Stimulated activated naive CD8-positive, alpha-beta T cell treated with anti-CD3 and anti-CD28 coated beads, Interleukin-15, Interleukin-2, amounts not matched to agents 100 U/mL and 50 U/mL, for 24 hours (primary cell): Measurements from ENCODE around the gene ANXA3.
"Not testable (repeated sequence)": the region's sequence is repeated elsewhere in the genome, so short reads cannot be mapped to it uniquely, and the experiment has no call there.

Source experiments
- ATAC-seq: fragments of 150-1000 bp; cut with Tn5 transposase; one replicate; pipeline ENCODE4 v1.10.0; 2021
- DNase-seq: peaks from one replicate; pipeline ENCODE4 v3.0.0; 2021

ANXA3 gene

DNA sequence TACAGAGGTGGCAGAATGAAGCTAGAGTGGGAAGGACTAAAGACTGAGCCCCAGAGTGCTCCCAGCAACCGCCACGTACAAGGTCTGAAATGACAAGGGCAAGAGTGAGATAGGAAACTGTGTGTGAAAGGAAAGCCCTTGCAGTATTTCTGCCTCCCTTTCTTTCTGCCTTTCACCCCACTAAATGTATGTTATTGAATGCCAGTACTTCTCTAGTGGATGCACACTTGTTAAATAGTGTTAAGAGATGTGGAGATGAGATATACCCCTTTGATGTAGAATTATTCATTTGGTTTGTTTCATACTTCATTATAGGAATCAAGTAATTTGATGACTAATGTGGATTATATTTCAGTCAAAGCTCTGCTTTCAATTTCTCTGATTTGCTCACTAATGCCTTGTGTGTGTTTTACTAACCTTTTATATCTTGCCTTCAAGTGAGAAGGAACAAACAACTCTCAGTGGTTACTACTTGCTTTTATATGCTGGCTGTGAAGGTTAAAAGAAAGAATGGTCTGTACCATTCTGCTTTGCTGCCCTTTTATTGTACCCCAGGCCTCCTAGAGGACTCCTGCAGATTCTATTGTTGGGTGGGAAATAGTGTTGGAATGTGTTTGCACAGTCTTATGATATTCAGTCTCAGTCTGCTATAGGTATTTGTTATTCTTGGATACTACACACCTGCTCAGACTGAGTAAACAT lies 8.0 kb upstream of the ANXA3 start:
- ATAC-seq (no peak), DNase-seq (no peak)

DNA sequence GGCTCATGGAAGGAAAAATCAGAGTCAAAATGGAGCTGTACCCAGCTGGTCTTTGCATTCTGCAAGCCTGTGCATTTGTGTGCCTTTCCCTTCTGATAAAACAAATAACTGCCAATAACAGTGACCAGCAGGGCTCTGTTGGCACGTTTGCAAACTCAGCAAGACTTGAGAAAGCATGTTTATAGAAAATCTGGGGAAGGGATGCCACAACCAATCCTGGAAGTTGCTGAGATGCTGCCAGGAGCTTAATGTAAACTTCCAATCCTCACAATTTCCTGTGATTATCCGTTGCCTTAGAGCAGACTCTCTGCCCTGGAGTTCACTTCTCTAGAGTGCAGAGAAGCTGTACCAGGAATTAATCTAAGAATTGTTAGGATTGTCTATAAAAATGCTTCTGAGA lies 6.9 kb upstream of the ANXA3 start:
- no peak for ATAC-seq
- DNase-seq, result no peak

DNA sequence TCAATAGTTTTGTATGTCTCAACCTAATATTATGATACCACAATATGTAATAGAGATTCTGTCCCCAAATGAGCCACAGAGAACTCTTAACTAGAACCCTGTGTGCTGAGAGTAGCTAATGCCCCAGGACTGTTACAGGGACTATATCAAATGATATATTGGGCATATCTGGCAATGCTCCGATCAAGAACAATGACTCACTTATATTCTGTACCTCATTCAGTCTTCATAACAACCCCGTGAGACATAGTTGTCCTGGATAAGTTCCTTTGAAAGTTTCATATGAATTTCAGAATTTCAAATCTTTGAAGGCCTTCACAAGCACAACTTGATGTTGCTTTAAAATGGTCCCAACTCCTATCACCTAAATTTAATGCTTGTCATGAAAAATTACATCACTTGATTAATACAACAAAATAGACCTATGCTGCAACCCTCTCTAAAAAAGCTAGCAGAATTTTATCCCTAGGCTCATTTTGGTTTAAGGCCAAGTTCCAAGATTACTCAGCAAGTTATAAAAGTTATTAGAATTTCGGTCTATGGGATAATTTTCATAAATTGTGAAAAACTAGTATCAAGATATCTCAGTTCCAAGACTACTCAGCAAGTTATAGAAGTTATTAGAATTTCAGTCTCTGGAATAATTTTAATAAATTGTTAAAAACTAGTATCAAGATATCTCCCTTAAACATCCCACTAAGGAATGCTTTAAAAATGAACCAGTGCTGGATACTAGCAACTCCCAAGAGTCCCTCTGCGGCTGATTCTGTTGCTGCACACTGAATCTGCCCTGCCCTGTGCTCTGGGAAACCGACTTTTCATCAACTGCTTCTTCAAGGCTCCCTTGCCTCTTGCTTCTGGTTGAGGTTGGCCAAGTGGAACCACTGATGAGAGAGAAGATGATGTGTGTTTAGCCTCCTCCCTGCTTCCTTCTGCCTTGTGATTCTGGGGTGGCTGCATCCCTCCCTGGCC lies 6.0 kb upstream of the ANXA3 start:
- ATAC-seq, result no peak
- DNase-seq, result no peak

GRCh38 chr4:78547899-78548298 lies 3.7 kb upstream of the ANXA3 start:
- ATAC-seq, DNase-seq: not testable (repeated sequence)

GRCh38 chr4:78548889-78549288 lies 2.7 kb upstream of the ANXA3 start:
- not testable (repeated sequence) for DNase-seq, ATAC-seq

- ATAC-seq, result no peak
- DNase-seq, result no peak
Measured at GRCh38 chr4:78552389-78553042, 946 bp downstream of the ANXA3 start.

DNA sequence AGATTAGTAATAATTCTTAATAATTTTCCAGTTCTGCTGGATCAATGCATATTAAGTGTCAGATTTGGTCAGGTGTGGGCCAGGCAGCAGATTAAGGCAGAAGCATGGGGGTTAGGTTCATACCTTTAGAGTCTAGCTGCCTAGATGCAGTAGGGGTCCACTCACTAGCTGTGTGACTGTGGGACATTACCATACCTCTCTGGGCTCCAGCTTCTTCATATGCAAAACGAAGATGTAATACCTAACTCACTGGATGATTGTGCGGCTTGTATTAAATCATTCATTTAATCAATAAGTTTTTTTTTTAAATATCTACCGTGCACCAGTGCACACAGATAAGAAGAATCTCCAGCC lies 1.4 kb downstream of the ANXA3 start:
- ATAC-seq (no peak), DNase-seq (no peak)

DNA sequence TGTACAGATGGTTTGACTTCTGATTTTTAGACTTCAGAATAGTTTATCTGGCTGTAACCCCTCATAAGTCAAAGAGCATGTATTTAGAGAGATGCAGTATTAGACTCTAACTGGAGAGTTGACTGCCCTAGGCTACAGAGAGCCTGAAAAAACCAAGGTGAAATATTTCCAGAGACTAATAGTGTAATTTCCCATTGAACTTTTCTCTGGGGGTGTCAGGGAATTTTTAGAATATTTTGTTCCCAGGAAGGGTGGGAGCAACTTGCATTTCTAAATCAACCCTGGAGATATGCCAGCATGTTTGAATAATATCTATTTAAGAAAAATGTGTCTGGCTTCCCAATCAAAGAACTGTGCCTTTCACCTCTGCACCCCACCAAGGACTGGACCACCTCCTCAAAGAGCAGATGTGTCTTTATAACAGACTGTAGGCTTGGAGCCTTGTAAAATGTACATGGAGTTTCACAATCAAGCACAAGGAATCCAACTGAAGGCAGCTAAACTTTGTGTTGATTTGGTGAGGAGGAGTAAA lies 2.0 kb downstream of the ANXA3 start:
- DNase-seq (no peak), ATAC-seq (no peak)

DNA sequence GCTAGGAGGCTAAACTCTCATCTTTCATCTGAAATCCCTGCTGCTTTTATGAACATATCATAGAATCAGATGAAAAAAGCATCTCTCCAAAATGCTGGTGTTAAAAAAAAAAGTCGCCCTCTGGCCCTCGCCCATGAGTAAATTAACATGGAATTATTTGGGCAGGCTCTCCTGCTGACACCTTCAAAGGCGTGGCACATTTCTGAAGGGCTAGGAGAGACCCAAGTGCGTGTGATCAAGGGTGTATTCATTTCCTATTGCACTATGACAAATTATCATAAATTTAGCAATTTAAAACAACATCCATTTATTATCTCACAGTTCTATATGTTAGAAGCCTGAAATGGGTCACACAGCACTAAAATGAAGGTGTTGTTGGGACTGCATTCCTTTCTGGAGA lies 5.1 kb downstream of the ANXA3 start:
- DNase-seq (no peak), ATAC-seq (no peak)

DNA sequence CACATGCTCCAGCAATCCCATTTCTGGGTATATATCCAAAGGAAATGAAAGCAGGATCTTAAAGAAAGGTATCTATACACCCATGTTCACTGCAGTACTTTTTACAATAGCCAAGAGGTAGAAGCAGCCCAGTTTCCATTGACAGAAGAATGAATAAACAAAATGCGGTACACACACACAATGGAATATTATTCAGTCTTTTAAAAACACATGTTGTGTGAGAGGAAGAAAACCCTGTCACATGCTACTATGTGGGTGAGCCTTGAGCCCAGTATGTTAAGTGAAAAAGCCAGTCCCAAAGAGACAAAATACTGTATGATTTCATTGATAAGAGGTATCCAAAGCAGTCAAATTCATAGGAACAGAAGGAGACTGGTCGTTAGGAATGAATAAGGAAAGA lies 6.3 kb downstream of the ANXA3 start:
- ATAC-seq (no peak), DNase-seq (no peak)

DNA sequence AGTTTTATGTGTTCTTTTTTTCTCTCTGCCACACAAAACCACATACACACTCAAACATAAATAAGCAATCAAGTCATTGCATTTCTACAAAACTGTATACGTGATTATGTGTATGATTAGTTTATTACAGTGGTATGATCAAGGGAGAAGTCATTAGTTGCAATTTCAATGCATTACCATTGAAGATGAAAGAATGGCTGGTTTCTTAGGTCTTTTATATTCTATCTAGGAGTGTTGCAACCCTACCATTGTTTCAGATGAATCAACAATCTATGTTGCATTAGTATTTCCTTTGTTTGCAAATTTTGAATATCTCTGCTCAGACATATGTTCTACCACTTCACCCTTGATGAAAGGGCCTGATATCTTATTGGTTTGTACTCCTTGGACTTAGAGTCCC lies 6.8 kb downstream of the ANXA3 start:
- DNase-seq (no peak), ATAC-seq (no peak)

DNA sequence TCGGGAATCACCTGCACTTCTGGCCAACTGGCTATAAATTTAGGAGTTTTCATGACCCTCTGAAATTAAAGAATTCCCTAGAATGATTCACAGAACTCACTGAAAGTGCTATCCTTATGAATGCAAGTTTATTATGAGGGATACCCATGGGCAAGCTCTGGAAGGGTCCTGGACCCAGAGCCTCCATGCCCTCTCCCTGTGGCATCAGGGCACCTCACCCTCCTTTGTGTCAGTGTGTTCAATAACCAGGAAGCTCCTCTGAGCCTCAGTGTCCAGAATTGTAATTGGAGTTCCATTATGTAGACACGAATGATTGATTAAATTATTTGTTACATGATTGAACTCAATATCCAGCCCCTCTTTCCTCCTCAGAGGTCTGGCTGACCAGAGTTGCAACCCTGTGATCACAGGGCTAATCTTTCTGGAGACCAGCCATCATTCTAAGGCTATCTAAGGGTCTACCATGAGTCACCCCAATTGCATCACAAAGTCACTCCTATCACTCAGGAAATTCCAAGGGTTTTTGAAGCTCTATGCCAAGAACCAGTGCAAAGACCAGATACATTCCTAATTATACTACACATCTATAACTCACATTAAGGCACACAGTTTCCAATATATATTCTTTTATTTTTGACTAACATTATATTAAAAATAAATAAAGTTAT lies 8.9 kb downstream of the ANXA3 start:
- no peak for ATAC-seq
- DNase-seq, result no peak

DNA sequence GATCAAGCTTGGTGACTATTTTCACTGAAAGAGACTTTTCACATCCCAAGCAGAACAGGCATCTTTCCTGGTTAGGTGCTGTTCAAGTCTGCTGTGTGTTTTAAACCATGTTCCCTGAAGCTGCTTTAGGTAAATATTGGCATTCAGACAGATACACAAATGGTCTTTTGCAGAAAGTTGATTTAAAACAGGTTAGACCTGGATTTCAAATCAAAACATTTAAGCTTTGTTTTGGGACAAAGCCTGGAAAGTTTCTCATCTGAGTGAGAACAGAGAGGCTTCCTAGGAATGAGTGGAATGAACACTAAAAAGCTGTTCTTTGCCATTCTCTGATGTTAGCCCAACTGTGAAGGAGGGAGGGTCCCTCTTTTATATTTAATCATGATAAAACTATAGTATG lies 10.1 kb downstream of the ANXA3 start:
- no peak for ATAC-seq
- no peak for DNase-seq

- DNase-seq (no peak), ATAC-seq (no peak)
Measured at GRCh38 chr4:78562687-78563086, 11.1 kb downstream of the ANXA3 start.

DNA sequence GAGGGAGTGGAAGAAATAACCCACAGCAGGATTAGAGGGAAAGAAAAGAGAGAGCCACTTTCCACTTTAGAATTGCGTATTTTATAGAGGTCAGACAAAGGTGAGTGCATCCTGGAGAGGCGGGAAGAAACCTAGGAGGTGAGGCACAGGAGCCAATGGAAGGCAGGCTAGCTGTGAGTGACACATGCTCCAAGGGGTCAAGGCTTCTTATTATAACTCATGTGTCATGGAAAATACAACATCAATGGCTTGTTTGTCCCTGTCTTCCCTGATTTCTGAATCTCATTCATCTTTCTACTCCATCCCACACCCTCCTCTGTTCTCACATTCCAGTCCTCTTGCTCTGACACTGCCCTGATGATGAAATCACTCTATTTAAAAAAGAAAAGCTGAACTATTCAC lies 14.4 kb downstream of the ANXA3 start:
- DNase-seq (no peak), ATAC-seq (no peak)

DNA sequence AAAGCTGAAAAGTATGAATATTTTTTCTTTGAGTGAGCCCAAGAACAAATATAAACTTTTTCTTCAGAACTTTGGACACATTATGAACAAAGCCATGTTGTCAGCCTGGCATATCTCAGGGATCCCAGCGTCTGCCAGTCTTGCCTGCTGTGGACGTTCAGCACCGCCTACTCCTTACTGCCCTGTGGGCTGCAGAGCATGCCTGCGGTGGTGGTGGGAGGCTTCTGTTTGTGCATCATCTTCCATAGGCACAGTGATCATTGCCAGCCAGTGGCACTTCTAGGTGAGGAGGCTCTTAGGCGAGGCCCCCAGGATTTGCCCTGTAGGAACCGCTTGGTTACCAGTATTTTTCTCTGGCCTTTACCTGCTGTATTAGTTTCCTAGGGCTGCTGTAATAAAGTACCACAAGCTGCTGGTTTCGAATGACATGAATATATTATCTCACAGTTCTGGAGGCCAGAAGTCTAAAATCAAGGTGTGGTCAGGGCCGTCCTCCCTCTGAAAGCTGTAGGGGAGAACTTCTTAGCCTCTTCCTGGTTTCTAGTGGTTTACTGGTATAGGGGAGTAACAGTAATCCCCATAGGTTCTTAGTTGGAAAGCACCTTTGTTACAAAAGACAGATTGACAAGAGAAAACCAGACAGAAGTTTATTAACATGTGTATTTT lies 15.4 kb downstream of the ANXA3 start:
- no peak for ATAC-seq
- no peak for DNase-seq

DNA sequence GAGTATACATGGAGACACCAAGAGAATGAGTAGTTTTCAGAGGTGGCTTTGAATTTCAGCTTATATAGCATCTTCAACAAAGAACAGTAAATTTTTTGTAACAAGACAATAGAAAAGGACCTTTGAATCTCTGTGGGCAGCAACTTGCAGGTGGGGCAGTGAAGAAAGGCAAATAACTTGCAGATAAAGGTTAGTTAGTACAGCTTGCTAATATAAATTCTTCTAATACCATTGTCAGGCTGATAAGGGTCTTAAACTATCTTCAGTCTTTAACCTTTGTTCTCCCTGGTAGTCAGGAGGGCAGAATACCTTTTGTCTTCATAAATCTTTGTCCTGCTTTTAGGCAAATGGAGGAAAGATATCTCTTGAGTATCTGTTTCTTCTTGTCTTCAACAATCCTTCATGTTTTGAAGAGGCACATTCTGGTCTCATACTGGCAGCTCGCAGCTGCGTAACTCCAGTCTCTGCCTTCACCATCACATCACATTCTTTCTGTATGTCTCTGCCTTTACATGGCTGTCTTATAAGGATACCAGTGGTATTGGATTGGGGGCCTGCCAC lies 16.0 kb downstream of the ANXA3 start:
- DNase-seq, result no peak
- no peak for ATAC-seq

DNA sequence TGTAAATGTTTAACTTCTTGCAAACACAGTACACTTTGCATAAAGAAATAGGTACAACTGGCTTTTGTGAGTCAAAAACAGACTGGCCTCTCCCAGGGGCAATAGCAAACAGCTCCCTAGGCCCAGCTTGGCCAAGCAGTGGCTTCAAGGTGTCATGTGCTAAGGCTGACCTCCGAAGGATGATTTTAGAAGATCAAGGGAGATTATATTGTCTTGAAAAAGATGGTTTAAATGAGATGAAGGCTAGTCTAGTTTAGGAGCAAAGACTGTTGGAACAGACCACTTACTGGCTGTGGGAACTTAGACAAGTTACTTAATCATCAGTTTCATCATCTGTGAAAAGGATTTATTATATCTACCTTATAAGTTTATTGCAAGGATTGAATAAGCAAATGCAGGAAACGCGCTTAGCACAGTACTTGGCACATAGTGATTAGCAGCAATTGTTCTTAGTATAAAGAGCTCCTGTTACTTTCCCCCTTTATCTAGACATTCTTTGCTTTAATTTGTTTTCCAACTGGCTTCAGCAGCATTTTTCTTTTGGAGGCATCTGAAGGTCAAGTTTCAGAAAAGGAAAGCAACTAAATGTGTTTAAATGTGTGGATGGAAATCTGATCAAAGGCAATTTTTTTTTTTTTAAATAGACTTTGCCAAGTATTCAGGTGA lies 17.2 kb downstream of the ANXA3 start:
- no peak for DNase-seq
- no peak for ATAC-seq

DNA sequence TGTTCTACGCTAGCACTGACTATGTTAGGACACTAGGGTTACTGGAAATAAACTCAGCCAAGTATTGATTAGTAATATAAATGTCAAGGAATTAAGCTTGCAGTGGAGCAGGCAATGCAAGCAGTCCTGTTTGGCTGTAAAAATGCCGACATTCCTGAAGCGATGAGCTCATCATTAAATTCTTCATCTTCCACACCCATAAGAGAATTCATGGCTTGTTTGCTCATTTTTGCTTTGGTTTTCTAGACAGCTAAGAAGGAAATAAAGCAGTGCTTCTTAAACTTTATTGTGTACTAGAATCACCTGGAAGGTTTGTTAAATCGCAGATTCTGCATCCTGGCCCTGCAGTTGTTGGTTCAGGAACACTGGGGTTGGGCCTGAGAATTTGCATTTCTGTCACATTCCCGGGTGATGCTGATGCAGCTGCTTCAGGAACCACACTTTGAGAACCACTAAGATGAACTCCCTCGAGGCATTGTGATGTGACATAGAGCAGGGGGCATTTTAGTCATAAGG lies 17.8 kb downstream of the ANXA3 start:
- no peak for ATAC-seq
- no peak for DNase-seq

DNA sequence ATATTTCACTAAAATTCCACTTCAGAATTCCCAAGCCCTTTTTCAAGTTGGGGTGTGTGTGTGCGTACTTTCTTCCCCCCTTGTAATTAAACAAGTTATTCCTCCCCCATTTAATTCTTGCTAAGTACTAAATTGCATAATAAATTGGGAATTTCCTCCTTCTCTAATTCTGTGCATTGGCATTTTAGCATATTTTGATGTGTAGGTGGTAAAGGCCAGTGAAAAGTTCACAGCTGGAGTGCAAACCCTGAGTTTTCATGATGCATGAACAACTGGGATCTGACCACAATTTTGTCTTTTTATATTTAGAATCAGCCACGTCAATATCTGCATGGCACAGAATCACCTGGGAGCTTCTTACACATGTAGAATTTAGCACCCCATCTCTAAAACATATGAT lies 18.5 kb downstream of the ANXA3 start:
- DNase-seq, result no peak
- ATAC-seq, result no peak

- no peak for ATAC-seq
- no peak for DNase-seq
Measured at GRCh38 chr4:78571804-78572203, 20.2 kb downstream of the ANXA3 start.
